Neuronal stem cell (in vitro differentiated cells): ENCODE measurements around the gene GALNTL6.
"Not testable (repeated sequence)": the region's sequence is repeated elsewhere in the genome, so short reads cannot be mapped to it uniquely, and the experiment has no call there.

Experiments used
- DNase-seq: peaks from one replicate; pipeline ENCODE4 v3.0.0-alpha.2; 2013; ENCODE audit warnings: low spot score
- H2AFZ ChIP-seq: one replicate; pipeline ENCODE4 v1.6.1; 2013; ENCODE audit warnings: mild to moderate bottlenecking, low read length, inconsistent platforms
- H2AK5ac ChIP-seq: 2 replicates; pipeline ENCODE4 v1.6.1; 2013; ENCODE audit warnings: low read depth, mild to moderate bottlenecking, inconsistent platforms, low read length, moderate library complexity, mixed read lengths
- H2BK120ac ChIP-seq: 2 replicates; pipeline ENCODE4 v1.6.1; 2013; ENCODE audit warnings: low read depth, mild to moderate bottlenecking, inconsistent platforms, low read length, moderate library complexity, mixed read lengths
- H2BK12ac ChIP-seq: one replicate; pipeline ENCODE4 v1.6.1; 2013; ENCODE audit warnings: low read length, inconsistent platforms
- H2BK15ac ChIP-seq: 2 replicates; pipeline ENCODE4 v1.6.1; 2013; ENCODE audit warnings: mild to moderate bottlenecking, low read length, inconsistent platforms, mixed read lengths
- H2BK5ac ChIP-seq: one replicate; pipeline ENCODE4 v1.6.1; 2013; ENCODE audit warnings: inconsistent platforms, mild to moderate bottlenecking, low read length, moderate library complexity
- H3K14ac ChIP-seq: one replicate; pipeline ENCODE4 v1.6.1; 2013; ENCODE audit warnings: low read length, inconsistent platforms
- H3K18ac ChIP-seq: 2 replicates; pipeline ENCODE4 v1.6.1; 2013; ENCODE audit warnings: low read length, inconsistent platforms
- H3K23ac ChIP-seq: 2 replicates; pipeline ENCODE4 v1.6.1; 2013; ENCODE audit warnings: low read depth, mild to moderate bottlenecking, mixed read lengths, low read length, inconsistent platforms; ENCODE audit not compliant: poor library complexity
- H3K27ac ChIP-seq: replicated peaks from 3 replicates; pipeline ENCODE4 v1.5.1; 2013; ENCODE audit warnings: low read length, inconsistent platforms
- H3K27me3 ChIP-seq, 3 experiments: 2 replicates each; pipeline ENCODE4 v1.6.1; 2013; ENCODE audit warnings: low read length in 3 of 3, mild to moderate bottlenecking in 2 of 3, inconsistent platforms in 1 of 3, low read depth in 1 of 3, mixed read lengths in 1 of 3, moderate library complexity in 1 of 3; ENCODE audit not compliant: control insufficient read depth in 3 of 3, insufficient read depth in 3 of 3
- H3K36me3 ChIP-seq, 2 donors: replicated peaks in 1 of 2; 2 replicates each; pipeline ENCODE4 v1.6.1; 2013; ENCODE audit warnings: low read length in 2 of 2; ENCODE audit not compliant: control insufficient read depth in 2 of 2, insufficient read depth in 2 of 2
- H3K4ac ChIP-seq: 2 replicates; pipeline ENCODE4 v1.6.1; 2013; ENCODE audit warnings: inconsistent platforms, mild to moderate bottlenecking, low read length, moderate library complexity
- H3K4me1 ChIP-seq, 2 donors: 1 replicate in 1 of 2; 2 replicates in 1 of 2; pipeline ENCODE4 v1.6.1; 2013; ENCODE audit warnings: low read length in 2 of 2, low read depth in 1 of 2; ENCODE audit not compliant: control insufficient read depth in 2 of 2, insufficient read depth in 1 of 2
- H3K4me2 ChIP-seq: one replicate; pipeline ENCODE4 v1.6.1; 2013; ENCODE audit warnings: mild to moderate bottlenecking, low read length, inconsistent platforms; ENCODE audit not compliant: insufficient read depth, poor library complexity, severe bottlenecking
- H3K4me3 ChIP-seq, 2 donors: 2 replicates each; pipeline ENCODE4 v1.5.1; 2013; ENCODE audit warnings: low read length in 2 of 2, mild to moderate bottlenecking in 2 of 2, inconsistent platforms in 1 of 2, moderate library complexity in 1 of 2
- H3K79me1 ChIP-seq: one replicate; pipeline ENCODE4 v1.6.1; 2013; ENCODE audit warnings: low read depth, mild to moderate bottlenecking, inconsistent platforms, low read length, moderate library complexity
- H3K9ac ChIP-seq: one replicate; pipeline ENCODE4 v1.6.1; 2013; ENCODE audit warnings: mild to moderate bottlenecking, low read depth, low read length, inconsistent platforms; ENCODE audit not compliant: poor library complexity
- H3K9me3 ChIP-seq, 2 donors: replicated peaks in 1 of 2; 2 replicates each; pipeline versions ENCODE3 to v1.6.1; 2013; ENCODE audit warnings: low read length in 2 of 2, mild to moderate bottlenecking in 2 of 2, inconsistent platforms in 1 of 2, low read depth in 1 of 2, mixed read lengths in 1 of 2, moderate library complexity in 1 of 2; ENCODE audit not compliant: control insufficient read depth in 2 of 2, insufficient read depth in 1 of 2
- H4K8ac ChIP-seq: one replicate; pipeline ENCODE4 v1.6.1; 2013; ENCODE audit warnings: low read depth, mild to moderate bottlenecking, inconsistent platforms, low read length, moderate library complexity
- H4K91ac ChIP-seq: one replicate; pipeline ENCODE4 v1.6.1; 2013; ENCODE audit warnings: low read length, low read depth, mild to moderate bottlenecking, inconsistent platforms; ENCODE audit not compliant: poor library complexity
- WGBS, 2 donors: extraction: QIAGEN DNeasy Blood & Tissue Kit; methylation state at CpG; one replicate each; pipeline ENCODE4 v1.1.7; 2013; ENCODE audit warnings: missing lambda C conversion rate in 2 of 2, mixed read lengths in 1 of 2; ENCODE audit not compliant: insufficient read length in 2 of 2, insufficient replicate concordance in 1 of 2; ENCODE audit errors: extremely low coverage in 2 of 2; 5-methylcytosine and 5-hydroxymethylcytosine counted together

GALNTL6 gene

GRCh38 chr4:172953896-172954568, 1140.8 kb downstream of the GALNTL6 start:
- H3K9me3 ChIP-seq, result no peaks in the 10 kb centered on the region
- H2BK12ac ChIP-seq, result no peak overlapping the region
- H3K36me3 ChIP-seq, result no peaks in the 10 kb centered on the region
- H2BK5ac ChIP-seq, result no peak overlapping the region
- H2AFZ ChIP-seq, result no peak overlapping the region
- H3K4me2 ChIP-seq, result no peak overlapping the region
- no peak overlapping the region for H3K18ac ChIP-seq
- H3K4me1 ChIP-seq, result peaks cover 0 to 2% of the 10 kb centered on the region in 2 donors
- no peak overlapping the region for H2AK5ac ChIP-seq
- H2BK120ac ChIP-seq, result no peak overlapping the region
- H3K27ac ChIP-seq, result no peak overlapping the region
- no peak overlapping the region for H3K4ac ChIP-seq
- no peak overlapping the region for H2BK15ac ChIP-seq
- no CpG with 5 or more reads among the region's 5 CpGs for WGBS, 2 donors
- no peak overlapping the region for H4K8ac ChIP-seq
- no peaks in the 10 kb centered on the region for H3K27me3 ChIP-seq
- no peak overlapping the region for H3K4me3 ChIP-seq
- no peak overlapping the region for H3K14ac ChIP-seq
- DNase-seq, result no peak
- no peaks in the 10 kb centered on the region for H3K79me1 ChIP-seq
- H3K23ac ChIP-seq, result no peak overlapping the region
- H3K9ac ChIP-seq, result no peak overlapping the region
- H4K91ac ChIP-seq, result no peak overlapping the region

- not testable (repeated sequence) for H2AK5ac ChIP-seq, H3K27me3 ChIP-seq, H3K36me3 ChIP-seq, DNase-seq, H4K8ac ChIP-seq, H3K4ac ChIP-seq, H3K4me3 ChIP-seq, H3K14ac ChIP-seq, H4K91ac ChIP-seq, H3K23ac ChIP-seq, H3K4me2 ChIP-seq, H3K9ac ChIP-seq, H3K18ac ChIP-seq, H2BK12ac ChIP-seq, H2BK5ac ChIP-seq, H3K9me3 ChIP-seq, H2BK120ac ChIP-seq, H3K4me1 ChIP-seq, H3K27ac ChIP-seq, H2BK15ac ChIP-seq, H2AFZ ChIP-seq, H3K79me1 ChIP-seq
- WGBS, 2 donors, result no CpG with 5 or more reads among the region's 3 CpGs
These were observed 1143.1 kb downstream of the GALNTL6 start for GRCh38 chr4:172956340-172956739.

- no peak overlapping the region for H3K23ac ChIP-seq
- no peak overlapping the region for H3K18ac ChIP-seq
- H2BK15ac ChIP-seq, result no peak overlapping the region
- no peak overlapping the region for H2BK120ac ChIP-seq
- no peak overlapping the region for H3K4me2 ChIP-seq
- H3K14ac ChIP-seq, result no peak overlapping the region
- H2AK5ac ChIP-seq, result no peak overlapping the region
- no peaks in the 10 kb centered on the region for H3K79me1 ChIP-seq
- no peaks in the 10 kb centered on the region for H3K36me3 ChIP-seq
- no peak for DNase-seq
- no peak overlapping the region for H4K8ac ChIP-seq
- no peaks in the 10 kb centered on the region for H3K27me3 ChIP-seq
- H3K4me3 ChIP-seq, result no peak overlapping the region
- no peak overlapping the region for H2BK12ac ChIP-seq
- no peaks in the 10 kb centered on the region for H3K4me1 ChIP-seq
- no CpG with 5 or more reads among the region's 4 CpGs for WGBS, 2 donors
- no peak overlapping the region for H3K9ac ChIP-seq
- no peak overlapping the region for H3K4ac ChIP-seq
- no peaks in the 10 kb centered on the region for H3K9me3 ChIP-seq
- H3K27ac ChIP-seq, result no peak overlapping the region
- H2BK5ac ChIP-seq, result no peak overlapping the region
- H4K91ac ChIP-seq, result no peak overlapping the region
- H2AFZ ChIP-seq, result no peak overlapping the region
These were observed 1144.0 kb downstream of the GALNTL6 start for GRCh38 chr4:172957216-172957615.

- Histone ChIP-seq H2BK120ac (no peak overlapping the region), H3K4me2 (no peak overlapping the region), H3K27me3 (no peaks in the 10 kb centered on the region), H3K23ac (no peak overlapping the region), H3K27ac (no peak overlapping the region), H3K9me3 (no peaks in the 10 kb centered on the region), H3K4me3 (no peak overlapping the region), H2BK12ac (no peak overlapping the region), H3K14ac (no peak overlapping the region), H3K79me1 (no peaks in the 10 kb centered on the region), H2BK5ac (no peak overlapping the region), H3K36me3 (no peaks in the 10 kb centered on the region), H3K4ac (no peak overlapping the region), H4K91ac (no peak overlapping the region), H3K4me1 (no peaks in the 10 kb centered on the region), H4K8ac (no peak overlapping the region), H2BK15ac (no peak overlapping the region), H2AK5ac (no peak overlapping the region), H2AFZ (no peak overlapping the region), H3K9ac (no peak overlapping the region), H3K18ac (no peak overlapping the region)
- WGBS, 2 donors, result no CpG with 5 or more reads among the region's 10 CpGs
- DNase-seq, result no peak
These were observed 1149.6 kb downstream of the GALNTL6 start for GRCh38 chr4:172962564-172963353.
